GM21367 (cell line): ENCODE data around the gene DPYD.
A peak's percentile ranks its signal among the peaks of the same experiment; 100 is the strongest.

Experiments
- ATAC-seq: cut with Tn5 transposase; IDR thresholded peaks from one replicate; pipeline ENCODE4 v1.9.1; 2021; ENCODE audit not compliant: unreplicated experiment

The DPYD gene

DNA sequence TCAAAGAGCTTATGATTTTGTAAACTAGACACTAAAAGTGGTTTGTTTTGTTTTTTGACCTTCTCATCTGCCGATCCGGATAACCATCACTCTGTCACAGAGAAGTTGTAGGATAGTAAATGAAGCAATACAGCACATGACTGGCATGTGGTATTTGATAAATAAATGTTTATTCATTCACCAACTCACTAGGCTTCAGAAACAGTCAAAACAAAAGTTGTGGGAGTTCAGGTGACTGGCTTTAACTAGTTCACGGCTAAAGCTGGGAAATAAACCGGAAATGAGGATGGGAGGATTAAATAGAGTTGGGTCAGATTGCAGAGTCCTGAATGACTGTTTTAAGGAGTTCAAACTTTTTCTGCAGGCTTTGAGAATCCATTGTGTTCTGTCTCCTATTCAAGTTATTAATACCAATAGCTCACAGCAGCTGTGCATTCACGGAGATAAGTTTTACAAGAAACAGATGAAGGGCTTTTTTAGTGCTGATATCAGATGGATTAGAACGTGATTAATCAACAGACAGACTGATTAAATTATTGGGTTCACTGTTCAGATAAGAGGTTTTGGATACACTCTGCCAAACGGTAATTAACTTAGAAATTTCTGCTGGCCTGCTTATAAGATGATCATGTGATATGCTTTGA lies 463.3 kb downstream of the DPYD start:
- ATAC-seq: no peak

DNA sequence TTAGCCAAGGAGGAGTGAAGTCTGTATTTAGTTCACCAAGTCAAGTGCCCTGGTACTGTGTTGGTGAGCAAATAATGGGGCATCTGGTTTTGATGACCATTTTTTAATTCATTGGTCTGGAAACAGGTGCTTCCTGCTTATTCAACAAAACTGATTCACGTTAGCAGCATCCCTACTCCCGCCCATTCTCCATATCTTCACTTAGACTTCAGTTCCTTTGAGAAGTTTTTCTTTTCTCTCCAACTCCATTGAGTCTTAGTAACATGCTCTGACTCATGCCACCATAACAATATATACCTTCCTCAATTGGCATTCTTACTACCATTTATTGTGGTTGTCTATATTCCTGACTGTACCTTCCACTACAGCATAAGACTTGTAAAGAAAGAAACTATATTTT lies 468.9 kb downstream of the DPYD start:
- ATAC-seq: no peak

DNA sequence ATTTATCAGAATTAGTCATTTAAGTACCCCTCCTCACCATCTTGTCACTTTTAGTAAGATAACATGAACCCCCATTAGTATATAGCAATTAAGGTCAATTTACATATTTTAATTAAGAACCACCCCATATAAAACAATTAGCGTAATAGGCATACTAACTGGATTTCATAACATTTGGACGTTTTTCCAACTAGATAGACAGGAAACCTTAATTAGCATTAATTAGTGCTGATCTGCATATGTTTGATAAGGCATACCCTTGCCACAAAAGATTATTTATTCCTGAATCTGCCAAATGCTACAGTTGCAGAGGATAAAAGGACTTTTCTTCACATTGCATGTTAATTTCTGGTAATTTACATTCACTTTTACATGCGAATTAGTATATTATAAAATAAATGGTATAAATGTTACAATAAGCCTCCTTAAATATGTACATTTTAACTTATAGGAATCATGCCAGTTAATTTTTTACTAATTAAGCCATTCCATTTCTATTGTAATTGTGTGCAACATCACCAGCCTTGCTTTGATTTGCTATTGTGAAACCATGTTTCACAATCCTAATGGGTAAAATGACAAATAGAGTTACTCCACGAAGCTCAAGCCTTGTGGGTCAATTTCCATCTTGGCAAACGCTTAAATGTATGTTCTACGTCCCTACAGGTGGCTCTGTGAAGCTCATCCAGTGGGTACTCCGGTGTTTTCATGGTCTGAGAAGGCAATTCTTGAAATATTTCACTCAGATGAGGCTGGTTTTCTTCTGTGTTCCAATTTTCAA lies 469.6 kb downstream of the DPYD start:
- ATAC-seq: no peak

DNA sequence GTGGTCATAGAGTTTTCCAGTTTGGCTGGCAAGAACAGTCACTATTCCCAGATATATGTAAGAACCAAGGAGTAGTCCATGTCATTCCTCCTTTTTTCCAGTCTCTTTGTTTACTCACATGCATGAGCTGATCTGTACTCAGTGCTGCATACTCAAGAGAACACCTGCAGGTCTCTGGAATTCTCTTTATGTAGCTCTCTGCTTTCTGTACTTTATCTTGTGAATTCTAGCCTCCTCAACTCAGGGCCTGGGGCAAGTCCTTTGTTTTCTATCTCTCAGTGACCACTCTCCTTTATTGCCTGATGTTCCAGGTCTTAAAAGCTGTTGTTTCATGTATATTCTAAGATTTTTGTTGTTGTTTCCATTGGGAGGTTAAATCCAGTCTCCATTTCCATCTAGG lies 478.9 kb downstream of the DPYD start:
- no peak for ATAC-seq

DNA sequence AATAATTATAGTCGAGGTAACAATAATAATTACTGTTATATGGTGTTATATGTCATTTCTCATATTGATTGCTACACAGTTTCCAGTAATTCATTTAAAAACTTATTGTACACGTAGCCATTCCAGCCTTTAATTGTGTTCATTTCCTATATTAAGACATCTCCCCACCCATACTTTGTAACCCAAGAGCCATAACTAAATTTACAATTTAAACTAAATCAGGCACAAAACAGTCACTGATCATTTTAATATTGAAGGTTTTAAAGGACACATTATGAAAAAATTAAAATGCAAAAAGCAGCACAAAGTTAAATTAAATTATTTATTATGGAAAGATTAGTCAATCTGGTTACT lies 487.0 kb downstream of the DPYD start:
- no peak for ATAC-seq

DNA sequence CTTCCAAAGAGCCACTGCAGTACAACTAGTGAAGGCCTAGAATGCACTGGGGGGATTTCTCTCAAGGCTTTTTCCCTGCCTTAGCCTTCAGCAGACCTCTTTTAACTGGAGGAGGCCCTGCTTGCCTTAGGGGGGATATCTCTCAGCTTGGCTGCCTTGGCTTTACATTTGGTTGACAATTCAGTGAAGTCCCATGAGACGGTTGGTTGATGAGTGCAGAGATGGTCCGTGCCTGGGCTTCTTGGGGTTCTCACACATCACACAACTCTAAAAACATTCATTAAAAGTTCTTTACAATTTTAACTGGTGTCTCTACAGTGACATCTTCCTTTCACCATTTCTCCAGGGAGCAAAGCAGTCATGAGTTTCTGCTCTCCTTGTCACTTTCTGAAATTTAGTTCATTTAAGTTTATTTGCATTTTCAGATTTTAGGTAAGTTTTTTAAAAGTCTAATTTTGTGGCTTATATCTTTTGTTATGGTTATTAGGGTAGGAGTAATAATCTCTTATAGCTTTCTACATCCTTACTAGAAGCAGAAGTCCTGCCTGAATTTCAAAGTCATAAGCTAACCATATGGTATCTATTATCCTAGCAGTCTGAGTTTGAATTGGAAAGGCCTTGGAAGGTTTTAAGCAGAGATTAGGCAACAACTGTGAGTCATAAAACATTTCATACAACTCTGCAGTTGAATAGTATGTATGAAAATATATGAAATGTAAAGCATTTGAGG lies 487.6 kb downstream of the DPYD start:
- no peak for ATAC-seq

DNA sequence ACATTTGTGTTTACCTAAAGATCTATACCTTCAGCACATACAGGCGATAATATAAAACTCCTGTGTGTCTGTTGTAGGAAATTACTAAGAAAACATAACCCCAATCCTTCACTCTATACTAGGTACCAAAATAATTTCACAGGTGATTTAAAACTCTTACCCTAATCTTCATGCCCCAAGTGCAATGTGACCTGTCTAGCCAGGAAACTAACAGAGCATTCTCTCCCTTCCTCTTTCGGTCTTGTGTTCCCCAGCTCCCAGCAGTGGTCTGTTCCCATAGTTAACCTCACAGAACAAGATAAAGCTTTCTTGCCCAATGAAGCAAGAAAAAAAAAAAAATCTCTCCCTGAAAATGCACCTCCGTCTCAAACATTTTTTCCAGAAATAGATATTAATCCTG lies 493.5 kb downstream of the DPYD start:
- peak; percentile 57 for ATAC-seq

DNA sequence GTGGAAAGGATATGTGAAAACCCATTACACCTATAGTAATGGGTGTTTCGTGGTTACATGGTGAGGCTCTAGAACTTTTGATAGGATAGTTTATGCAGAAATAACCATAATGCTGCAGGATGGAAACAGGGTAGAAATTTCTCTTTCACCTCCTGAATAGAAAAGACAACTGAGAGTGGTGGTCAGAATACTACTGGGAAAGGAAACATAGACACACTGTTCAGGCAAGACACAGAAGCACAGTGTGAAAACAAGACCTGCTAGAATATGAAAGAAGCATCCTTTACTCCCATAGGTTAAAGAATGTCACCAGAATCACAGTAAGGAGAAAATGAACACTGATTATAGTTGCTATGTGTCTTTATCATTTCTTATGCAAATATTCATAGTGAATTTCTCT lies 496.6 kb downstream of the DPYD start:
- peak; percentile 49 for ATAC-seq

DNA sequence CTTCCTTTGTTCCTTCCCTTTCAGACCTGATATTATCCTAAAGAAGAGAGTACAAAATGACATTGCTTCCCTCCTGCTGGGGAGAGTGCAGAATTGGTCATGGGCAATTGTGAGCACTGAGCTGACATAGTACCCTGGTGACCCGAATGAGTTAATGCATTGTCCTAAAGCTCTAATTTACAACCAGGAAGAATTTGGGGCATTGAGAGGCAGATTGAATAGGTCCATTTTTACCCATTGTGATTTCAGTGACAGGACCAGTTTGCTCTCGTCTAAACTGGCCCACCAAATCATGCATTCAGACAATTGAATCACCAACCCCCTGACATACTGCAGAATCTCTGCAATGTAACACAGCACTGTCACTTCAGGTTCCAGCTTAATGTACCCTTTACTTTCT lies 497.4 kb downstream of the DPYD start:
- ATAC-seq: no peak

DNA sequence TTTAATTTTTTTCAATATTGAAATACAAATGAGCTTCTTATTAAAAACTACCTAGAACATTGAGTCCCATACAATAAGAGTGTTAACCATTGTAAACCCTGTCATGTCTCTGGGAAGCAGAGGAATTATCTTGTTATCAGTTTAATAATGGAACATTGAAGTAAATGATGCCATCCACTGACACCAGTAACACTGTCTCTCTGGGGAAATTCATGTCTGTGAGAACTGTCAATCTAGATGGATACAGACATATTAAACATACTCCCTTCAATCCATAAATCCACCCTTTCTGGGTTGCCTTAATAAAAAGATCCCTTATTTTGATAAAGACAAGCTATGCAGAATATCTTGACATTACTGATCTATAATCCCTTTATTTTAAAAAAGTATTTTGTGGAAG lies 503.2 kb downstream of the DPYD start:
- ATAC-seq: no peak

DNA sequence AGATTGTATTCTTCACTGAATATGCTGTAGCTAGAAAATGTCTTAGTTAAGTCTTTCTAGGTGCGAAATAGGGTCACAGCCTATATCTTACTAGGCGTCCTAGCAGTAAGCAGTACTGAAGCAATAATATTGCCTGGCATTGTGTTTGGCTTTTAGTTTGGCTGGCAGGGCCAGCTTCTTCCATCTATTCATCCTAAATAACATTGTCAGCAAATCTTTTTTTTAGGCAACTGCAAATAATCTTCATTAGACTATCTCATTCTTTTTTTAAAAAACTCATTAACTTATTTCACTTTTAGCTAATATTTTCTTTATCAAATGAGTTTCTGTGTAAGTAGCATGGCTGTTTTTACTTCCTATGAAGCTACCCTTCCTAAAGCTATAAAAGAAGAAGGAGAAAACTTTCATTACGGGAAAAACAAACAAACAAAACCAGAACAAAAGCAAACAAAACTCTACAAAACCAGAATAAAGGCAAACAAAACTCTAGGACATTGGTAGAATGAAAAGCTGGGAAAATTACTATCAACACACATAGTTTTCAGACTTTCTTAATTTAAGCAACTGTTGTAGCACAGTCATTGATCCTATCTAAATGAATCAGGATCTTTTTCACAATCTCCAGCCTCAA lies 506.0 kb downstream of the DPYD start:
- ATAC-seq: no peak

DNA sequence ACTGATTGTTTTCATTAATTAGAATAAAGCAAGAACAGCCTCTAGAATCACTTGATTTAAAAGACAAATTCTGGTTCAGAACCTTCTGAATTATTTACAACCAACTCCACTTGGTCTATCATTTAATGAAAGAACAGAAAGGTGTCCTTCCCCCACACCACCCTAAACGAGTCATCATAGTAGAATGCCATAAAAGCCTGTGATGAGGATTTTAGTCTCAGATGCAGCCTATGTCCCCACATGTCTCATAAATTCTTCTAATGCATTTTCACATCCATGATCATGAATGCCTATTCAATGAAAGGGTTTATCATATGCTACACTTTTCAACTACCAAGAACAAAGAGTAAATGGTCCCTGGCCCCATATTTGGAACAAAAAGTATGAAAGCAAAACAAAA lies 508.1 kb downstream of the DPYD start:
- no peak for ATAC-seq

DNA sequence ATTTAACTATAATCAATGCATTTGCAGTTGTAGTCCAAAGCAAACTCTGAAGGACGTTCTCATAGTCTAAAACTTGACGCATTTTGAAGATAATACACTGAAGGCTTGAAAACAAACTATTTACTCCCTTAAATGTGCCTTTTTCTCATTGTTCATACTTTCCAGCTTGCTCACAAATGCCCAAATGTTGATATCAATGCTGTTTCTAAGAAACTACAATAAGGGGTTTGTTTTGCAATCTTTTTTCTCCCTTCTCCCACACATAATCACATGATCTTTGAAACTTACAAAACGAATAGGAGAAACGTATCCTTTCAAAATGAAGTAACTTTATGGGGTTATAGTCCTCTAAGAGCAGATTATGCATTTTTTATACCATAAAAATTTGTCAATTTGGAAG lies 508.7 kb downstream of the DPYD start:
- ATAC-seq: no peak

DNA sequence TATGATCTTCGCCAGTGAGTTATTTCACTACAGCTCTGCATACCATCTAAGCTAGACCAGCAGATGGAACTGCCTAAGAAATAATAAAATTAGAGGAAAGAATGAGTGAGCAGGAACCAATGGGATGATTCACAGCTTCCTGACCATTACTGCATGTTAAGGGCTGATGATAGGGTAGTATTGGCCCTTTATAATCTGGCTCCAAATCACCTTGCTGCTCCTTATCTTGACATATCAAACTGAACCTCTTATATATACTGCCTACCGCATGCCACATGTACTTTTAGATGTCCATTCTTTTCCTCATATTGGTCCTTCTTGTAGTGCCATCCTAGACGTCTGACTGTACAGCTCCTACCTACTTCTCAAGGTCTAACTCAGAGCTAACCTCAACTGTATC lies 524.4 kb downstream of the DPYD start:
- no peak for ATAC-seq

DNA sequence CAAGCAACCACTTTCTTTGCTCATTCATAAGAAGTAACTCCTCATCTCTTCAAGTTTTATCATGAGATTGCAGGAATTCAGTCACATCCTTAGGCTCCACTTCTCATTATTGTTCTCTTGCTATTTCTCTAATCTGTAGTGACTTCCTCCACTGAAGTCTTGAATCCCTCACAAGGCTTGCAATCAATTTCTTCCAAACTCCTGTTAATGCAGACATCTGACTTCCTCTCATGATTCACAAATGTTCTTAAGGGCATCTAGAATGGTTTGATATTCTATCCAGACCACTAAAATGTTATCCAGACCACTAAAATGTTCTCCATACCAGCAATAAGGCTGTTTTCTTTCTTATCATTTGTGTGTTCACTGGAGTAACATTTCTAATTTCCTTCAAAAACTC lies 528.1 kb downstream of the DPYD start:
- no peak for ATAC-seq

DNA sequence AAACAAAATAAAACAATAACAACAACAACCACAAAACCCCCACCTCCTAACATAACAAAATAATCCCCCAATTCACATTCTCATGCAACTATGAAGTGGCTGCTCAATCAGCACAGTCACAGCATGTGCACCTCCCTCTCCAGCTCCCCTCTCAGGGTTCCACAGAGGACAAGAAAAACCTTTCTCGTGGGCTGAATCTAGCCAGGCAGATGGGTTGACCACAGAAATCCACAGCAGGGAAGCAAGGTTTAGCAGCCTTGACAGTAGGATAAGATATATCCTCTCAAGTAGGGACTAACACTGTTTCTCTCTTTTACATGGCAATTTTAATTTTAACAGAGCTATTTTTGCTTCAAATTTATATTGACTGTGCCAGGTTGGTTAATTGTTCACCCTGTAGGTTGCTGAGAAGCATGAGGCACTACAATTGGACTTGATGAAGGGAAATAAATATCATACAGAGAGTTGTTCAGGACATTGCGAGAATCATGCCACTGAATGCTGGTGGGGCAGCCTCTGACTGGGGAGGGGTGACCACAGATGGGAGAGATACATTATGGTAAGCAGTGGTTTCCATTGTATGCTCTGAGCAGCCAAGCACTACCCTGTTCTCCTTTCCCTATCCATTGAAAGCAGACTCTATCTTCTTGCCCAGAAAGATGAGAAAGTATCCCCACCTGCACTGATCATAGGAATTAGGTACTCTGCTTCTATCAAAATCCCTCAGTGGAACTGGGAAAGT lies 535.1 kb downstream of the DPYD start:
- ATAC-seq: no peak

DNA sequence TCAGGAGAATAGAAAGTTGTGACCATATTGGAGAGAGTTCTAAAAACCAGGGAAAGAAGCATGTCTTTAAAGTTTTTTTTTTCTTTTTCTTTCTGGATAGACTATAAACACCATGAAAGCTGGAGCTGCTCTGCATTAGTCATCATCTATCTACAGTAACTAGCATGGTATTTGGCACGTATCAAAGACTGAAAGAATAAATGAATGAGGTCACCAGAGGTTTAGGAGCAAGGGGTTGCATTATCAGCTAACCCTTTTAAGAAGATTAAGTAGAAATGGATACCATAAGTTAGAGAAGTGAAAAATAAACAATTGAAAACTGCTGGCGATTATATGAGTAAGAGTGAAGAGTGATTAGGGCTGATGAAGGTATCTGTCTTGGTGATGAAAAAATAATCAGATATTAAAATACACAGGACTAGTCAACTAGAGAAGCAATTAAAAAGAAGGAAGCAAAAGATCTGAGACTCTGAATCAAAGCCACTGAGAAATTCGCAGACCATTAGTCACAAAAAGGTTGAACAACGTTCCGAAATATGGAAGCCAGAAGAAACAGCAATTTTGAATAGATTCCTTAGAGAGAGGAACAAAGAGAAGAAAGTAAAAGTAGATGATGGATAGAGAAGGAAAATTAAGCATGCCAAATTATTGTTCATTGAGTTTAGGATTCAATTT lies 536.4 kb downstream of the DPYD start:
- ATAC-seq: no peak

DNA sequence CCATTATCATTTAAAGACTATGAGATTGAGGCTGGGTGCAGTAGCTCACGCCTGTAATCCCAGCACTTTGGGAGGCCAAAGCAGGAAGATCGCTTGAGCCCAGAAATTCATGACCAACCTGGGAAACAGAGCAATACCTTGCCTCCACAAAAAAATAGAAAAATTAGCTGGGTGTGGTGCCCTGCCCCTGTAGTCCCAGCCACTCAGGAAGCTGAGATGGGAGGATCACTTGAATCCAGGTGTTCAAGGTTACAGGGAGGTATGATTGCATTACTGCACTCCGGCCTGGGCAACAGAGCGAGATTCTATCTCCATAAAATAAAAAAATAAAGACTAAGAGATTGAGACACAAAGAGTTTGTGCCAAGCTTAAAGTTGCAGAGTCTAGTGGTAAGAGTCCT lies 537.0 kb downstream of the DPYD start:
- ATAC-seq: no peak

DNA sequence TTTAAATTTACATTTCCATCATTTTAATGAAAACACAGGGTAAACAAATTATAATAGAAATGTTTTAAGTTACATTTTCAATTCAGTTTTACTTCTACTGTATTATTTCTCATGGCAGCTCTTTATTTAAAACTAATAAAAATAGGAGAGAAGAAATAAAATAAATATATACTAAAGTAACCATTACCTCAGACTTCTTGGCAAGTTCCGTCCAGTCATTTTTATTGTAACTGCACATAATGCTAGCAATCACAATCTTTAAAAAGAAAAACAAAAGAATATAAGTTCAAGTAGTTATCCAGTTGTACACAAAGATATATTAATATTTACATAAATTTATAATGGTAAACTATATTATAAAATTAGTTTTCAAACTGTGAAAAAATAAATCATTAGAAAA lies 538.6 kb downstream of the DPYD start:
- ATAC-seq: no peak

DNA sequence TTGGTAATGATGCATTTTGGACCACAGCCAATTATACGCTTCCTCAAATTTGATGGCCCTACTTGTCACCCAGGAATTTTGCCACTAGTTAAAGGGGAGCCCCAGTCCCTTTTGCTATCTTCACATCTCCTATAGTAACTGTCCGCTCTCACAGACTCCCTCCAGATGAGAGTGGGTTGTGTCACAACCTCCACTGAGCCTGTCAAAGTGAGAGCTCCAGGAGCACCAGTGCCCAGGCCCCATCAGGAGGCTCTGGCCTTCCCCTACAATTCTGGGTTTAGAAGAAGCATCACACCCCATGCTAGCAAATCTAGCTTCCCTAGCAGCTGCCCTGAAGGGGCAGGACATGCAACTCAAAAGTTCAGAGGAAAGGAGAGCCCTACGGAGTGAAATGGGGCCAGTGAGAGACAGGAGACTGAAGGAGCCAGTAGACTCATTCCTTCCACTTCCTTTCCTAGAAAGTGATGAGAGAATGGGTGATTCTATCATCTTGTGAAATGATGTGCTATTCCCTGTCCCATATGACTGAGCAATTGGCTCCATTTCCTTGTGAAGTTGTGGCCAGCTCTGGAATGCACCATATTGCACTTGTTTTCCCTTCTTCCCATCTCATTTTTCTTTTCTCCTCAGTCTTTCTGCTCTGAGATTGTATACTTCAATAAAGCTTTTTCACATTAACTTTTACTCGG lies 541.3 kb downstream of the DPYD start:
- no peak for ATAC-seq
